HG02588 (cell line): ENCODE results near the gene POLR1G.

ENCODE experiments used
- ATAC-seq: cut with Tn5 transposase; IDR thresholded peaks from one replicate; pipeline ENCODE4 v1.9.1; 2021; ENCODE audit warnings: mild to moderate bottlenecking, moderate library complexity; ENCODE audit not compliant: unreplicated experiment

Gene POLR1G

GRCh38 chr19:45443462-45444317 is 37.2 kb downstream of the POLR1G start:
- no peak for ATAC-seq

DNA sequence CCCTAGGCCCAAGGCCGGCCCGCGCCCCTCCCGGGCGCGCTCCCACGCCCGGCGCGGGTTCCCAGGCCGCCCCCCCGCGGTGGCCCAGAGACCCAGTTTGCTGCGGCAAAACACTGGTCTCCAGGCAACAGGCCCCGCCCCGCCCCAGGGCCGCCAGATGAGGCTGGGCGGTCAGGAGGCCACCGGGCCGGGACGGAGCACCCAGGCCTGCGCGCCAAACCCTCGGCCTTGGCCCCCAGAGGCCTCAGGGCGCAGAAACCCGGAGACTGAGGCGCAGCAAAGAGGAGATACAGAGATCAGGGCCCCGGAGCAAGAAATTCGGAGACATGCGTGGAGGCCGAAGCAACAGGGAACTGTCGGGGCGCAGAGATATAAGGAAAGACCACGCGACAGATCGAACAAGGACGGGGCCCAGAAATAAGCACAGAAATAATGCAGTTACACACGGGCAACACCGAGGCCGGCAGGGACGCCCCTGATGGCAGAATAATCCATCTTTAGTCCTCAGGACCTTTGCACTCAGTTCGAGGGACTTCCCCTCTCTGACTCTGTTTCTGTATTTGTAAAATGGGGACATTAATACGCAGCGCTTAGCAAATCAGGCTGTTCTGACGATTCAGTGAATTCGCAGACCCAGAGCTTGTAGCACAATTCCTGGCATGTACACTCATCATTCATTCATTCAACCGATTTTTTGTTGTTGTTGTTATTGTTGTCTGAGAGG is 38.0 kb downstream of the POLR1G start:
- peak; percentile 40 for ATAC-seq

DNA sequence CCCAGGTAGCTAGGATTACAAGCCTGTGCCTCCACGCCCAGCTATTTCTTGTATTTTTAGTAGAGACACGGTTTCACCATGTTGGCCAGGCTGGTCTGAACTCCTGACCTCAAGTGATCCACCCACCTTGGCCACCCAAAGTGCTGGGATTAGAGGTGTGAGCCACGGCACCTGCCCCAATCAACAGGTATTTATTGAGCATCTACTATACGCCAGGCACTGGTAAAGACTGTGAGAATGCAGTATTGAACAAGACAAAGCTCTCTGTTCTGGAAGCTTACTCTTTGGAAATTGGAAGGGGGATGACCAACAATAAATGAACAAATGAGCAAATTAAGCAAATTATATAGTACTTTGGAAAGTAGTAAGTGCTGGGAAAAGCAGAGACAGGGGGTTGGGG is 38.7 kb downstream of the POLR1G start:
- ATAC-seq: no peak

GRCh38 chr19:45446295-45446694 is 39.9 kb downstream of the POLR1G start:
- ATAC-seq: no peak

DNA sequence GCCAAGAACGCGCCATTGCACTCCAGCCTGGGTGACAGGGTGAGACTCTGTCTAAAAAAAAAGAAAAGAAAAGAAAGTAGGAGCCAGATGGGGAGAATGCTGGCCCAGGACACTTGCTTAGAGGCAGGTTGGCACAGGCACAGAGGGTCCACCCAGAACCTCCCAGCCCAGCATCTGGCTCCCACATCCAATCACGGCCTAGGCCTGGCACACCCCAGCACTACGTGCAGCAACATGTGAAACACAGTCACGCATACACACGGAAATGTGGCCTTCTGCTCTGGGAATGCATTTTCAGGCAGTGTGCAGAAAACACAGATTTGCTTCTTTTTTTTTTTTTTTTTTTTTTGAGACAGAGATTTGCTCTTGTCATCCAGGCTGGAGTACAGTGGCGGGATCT is 40.5 kb downstream of the POLR1G start:
- no peak for ATAC-seq

GRCh38 chr19:45448425-45448756 is 41.9 kb downstream of the POLR1G start:
- ATAC-seq: no peak

GRCh38 chr19:45448887-45449299 is 42.4 kb downstream of the POLR1G start:
- ATAC-seq: no peak

DNA sequence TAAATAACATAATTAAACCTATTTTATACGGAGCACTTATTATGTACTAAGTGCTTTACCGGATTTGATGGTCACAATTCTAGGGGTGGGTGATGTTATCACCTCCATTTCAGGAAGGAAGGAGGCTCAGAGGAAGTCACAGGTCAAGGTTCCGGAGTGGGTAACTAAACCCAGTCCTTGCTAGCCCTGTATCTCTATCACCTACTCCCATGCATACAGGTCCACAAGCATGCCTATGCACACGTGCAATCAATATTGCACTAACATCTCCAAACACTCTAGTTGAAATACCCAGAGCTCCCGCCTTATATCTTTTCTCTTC is 43.5 kb downstream of the POLR1G start:
- no peak for ATAC-seq

DNA sequence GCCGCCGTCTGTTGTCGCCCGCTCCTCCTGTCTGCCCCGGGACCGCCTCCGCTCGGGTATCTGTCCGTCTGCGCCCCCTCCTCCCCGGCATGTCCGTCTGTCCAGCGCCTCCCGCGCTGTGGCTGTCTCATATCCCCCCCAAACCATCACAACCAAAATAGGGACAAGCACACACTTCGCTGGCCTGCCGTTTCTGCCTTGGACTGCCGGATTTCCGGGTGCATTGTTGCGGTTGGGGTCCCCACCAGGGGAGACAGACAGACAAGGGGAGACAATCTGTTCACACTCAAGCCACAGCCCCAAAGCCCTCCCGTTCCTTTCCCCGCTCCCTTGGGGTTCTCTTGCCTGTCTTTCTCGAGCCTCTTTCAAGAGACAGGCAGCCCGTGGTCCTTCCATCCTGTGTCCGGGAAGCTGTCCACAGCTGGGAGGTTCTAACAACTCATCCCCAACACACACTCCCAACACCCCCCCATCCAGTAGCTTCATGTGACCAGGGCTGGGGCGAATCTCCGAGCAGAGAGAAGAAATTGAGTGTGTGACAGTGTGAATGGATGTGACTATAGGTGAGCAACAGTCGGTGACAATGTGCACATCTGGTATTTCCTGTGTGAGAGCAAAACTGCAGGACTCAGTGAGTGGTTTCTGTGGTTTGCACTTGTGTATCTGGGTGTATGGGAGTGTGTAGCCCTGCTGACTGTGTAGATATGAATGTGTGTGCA is 44.8 kb downstream of the POLR1G start:
- ATAC-seq: peak; percentile 26

DNA sequence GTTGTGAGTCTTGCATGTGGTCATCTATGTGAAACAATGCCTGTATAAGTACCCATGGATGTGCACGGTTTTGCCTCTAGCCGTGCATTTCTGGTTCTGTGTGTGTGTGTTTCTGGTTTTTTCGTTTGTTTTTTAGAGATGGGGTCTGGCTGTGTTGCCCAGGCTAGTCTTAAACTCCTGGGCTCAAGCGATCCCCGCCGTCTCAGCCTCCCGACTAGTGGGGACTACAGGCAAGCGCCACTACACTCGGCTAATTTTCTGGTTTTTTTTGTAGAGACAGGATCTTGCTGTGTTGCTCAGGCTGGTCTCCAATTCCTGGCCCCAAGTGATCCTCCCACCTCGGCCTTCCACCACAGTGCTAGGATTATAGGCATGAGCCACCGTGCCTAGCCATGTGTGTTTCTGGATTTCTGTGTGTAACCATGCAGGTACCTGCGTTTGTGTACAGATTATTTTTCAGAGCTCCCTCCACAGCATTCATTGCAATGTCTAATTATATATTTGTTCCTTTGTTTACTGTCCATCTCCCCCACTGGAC is 45.5 kb downstream of the POLR1G start:
- ATAC-seq: no peak

DNA sequence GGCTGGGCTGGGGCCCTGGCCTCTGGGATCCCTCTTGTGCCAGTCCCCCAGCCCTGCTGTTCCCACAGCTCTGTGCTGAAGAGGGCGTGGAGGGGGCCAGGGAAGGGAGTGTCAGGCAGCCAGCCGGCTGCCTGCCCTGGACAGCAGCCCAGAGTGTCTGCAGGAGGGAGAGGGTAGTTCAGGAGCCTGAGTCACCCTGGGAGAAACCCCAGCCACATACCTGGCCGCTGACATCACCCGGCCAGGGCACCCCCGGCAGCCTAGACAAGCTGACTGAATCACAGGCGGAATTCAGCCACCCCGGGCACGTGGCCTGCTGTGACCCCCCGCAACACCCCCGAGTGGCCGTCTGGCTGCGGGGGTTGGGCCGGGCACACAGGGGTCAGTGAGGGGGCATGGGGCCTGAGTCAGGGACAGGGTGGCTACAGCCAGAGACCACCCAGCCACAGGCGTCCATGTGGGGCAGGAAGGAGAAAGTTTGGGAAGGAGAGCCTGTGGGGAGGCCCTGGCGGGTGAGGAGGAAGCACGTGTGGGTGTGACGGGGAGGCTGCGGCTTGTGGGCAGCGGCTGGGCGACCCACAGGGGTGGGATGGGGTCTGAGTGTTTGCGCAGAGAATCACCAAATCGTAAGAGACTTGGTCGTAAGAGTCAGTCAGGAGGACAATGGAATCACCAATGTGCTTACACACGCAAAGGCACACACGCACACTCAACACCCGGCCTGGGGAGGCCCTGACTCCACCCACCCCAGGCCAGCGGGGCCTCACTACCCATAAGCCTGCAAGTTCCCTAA is 49.5 kb downstream of the POLR1G start:
- ATAC-seq: no peak

GRCh38 chr19:45456500-45456815 is 50.0 kb downstream of the POLR1G start:
- no peak for ATAC-seq

DNA sequence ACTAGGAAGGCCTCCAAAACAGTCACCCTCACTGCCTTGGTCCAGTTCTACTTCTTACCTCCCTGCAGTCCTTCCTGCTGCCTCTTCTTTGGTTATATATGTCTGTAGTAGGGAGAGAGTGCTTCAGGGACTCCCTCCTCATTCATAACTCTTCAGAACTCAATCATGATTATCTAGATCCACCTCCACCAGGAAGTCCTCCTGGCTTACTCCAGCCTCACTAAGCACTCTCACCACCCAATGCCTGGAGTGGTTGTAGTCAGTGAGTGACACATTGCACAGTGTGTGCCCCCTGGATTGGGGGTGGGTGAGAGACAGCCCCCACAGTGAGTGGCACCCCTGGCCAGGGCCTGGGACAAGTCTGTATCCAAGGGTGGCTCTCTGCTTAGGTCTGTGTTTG is 51.3 kb downstream of the POLR1G start:
- ATAC-seq: no peak
